Astrocyte (in vitro differentiated cells and primary cell): ENCODE measurements around the gene VCL. TPM values are rescaled to one million over a fixed set of nuclear protein-coding genes. Genes with fewer than 3 reads are reported as not detected.
A peak's percentile ranks its signal among the peaks of the same experiment; 100 is the strongest.

ENCODE experiments used
- DNase-seq: peaks from one replicate; pipeline ENCODE4 v3.0.0-alpha.2; 2010; ENCODE audit warnings: low read depth
- FAIRE-seq: peaks from 2 replicates; lab custom pipeline; 2011; peaks lifted over from hg19 to GRCh38; lab: Jason Lieb, UNC
- H2AFZ ChIP-seq: 2 replicates; pipeline ENCODE4 v1.6.0; 2012; ENCODE audit warnings: low read depth, low read length, inconsistent platforms
- H3K27ac ChIP-seq: 2 replicates; pipeline ENCODE4 v1.5.1; 2011; ENCODE audit warnings: low read depth, low read length, inconsistent platforms
- H3K27me3 ChIP-seq: 2 replicates; pipeline ENCODE4 v1.6.0; 2011; ENCODE audit warnings: low read length, inconsistent platforms; ENCODE audit not compliant: insufficient read depth
- H3K36me3 ChIP-seq: 2 replicates; pipeline ENCODE4 v1.5.1; 2011; ENCODE audit warnings: low read length, inconsistent platforms; ENCODE audit not compliant: insufficient read depth
- H3K4me1 ChIP-seq: 2 replicates; pipeline ENCODE4 v1.5.1; 2011; ENCODE audit warnings: low read length, inconsistent platforms; ENCODE audit not compliant: insufficient read depth
- H3K4me2 ChIP-seq: 2 replicates; pipeline ENCODE4 v1.6.0; 2012; ENCODE audit warnings: low read length, inconsistent platforms
- H3K4me3 ChIP-seq: 2 replicates; pipeline ENCODE4 v1.5.1; 2011; ENCODE audit warnings: low read depth, mild to moderate bottlenecking, low read length, inconsistent platforms; ENCODE audit not compliant: insufficient read depth
- H3K79me2 ChIP-seq: 2 replicates; pipeline ENCODE4 v1.6.0; 2012; ENCODE audit warnings: mild to moderate bottlenecking, low read length, inconsistent platforms; ENCODE audit not compliant: insufficient read depth
- H3K9ac ChIP-seq: 2 replicates; pipeline ENCODE4 v1.6.0; 2012; ENCODE audit warnings: mild to moderate bottlenecking, low read length, inconsistent platforms
- H3K9me3 ChIP-seq: 2 replicates; pipeline ENCODE4 v1.5.1; 2012; ENCODE audit warnings: low read depth, mild to moderate bottlenecking, low read length, inconsistent platforms; ENCODE audit not compliant: insufficient read depth
- H4K20me1 ChIP-seq: 2 replicates; pipeline ENCODE4 v1.6.0; 2012; ENCODE audit warnings: low read length, inconsistent platforms; ENCODE audit not compliant: insufficient read depth
- H3K27ac Mint-ChIP-seq: one replicate; pipeline ENCODE4 v1.8.0; 2021; ENCODE audit warnings: mild to moderate bottlenecking, mixed read lengths; ENCODE audit not compliant: unreplicated experiment
- H3K27me3 Mint-ChIP-seq: one replicate; pipeline ENCODE4 v1.8.0; 2021; ENCODE audit warnings: low read depth, mixed read lengths; ENCODE audit not compliant: unreplicated experiment
- H3K36me3 Mint-ChIP-seq: one replicate; pipeline ENCODE4 v1.8.0; 2021; ENCODE audit warnings: low read depth, mixed read lengths; ENCODE audit not compliant: unreplicated experiment
- H3K4me1 Mint-ChIP-seq: one replicate; pipeline ENCODE4 v1.8.0; 2021; ENCODE audit warnings: low read depth, mixed read lengths; ENCODE audit not compliant: unreplicated experiment
- H3K4me3 Mint-ChIP-seq: one replicate; pipeline ENCODE4 v1.8.0; 2021; ENCODE audit warnings: mild to moderate bottlenecking, moderate library complexity, mixed read lengths; ENCODE audit not compliant: unreplicated experiment
- H3K9me3 Mint-ChIP-seq: one replicate; pipeline ENCODE4 v1.8.0; 2021; ENCODE audit warnings: mild to moderate bottlenecking, mixed read lengths; ENCODE audit not compliant: unreplicated experiment
- CTCF ChIP-seq: IDR thresholded peaks from 2 replicates; pipeline ENCODE4 v1.5.1; 2011; ENCODE audit warnings: low read depth, mild to moderate bottlenecking, inconsistent platforms, low read length, moderate library complexity; ENCODE audit not compliant: insufficient read depth
- EZH2 ChIP-seq: IDR thresholded peaks from 2 replicates; pipeline ENCODE4 v1.6.1; 2012; ENCODE audit warnings: mild to moderate bottlenecking, low read length, inconsistent platforms; ENCODE audit not compliant: insufficient read depth
- total RNA-seq: library from RNA; stranded (reverse); gene quantifications from 2 replicates; pipeline ENCODE4 v1.2.1, GENCODE V29; 2021

VCL gene
- total RNA-seq, 1 donor from 2014 or later = 474 TPM

- DNase-seq (no peak), FAIRE-seq (no peak)
- no peak overlapping the region for H2AFZ ChIP-seq
- peaks cover 91% of the 10 kb centered on the region for H4K20me1 ChIP-seq
- no peak overlapping the region for H3K4me2 ChIP-seq
- peaks cover 21% of the 10 kb centered on the region for H3K36me3 ChIP-seq
- no peak for TF ChIP-seq CTCF
- no peak for TF ChIP-seq EZH2
- Mint-ChIP-seq H3K27ac (no peak overlapping the region), H3K27me3 (no peaks in the 10 kb centered on the region), H3K4me3 (no peak overlapping the region), H3K36me3 (peaks cover 16% of the 10 kb centered on the region), H3K4me1 (peaks cover 37% of the 10 kb centered on the region), H3K9me3 (no peaks in the 10 kb centered on the region)
- peaks cover 96% of the 10 kb centered on the region for H3K79me2 ChIP-seq
- peaks cover 16% of the 10 kb centered on the region for H3K4me1 ChIP-seq
- no peak overlapping the region for H3K4me3 ChIP-seq
- no peaks in the 10 kb centered on the region for H3K9me3 ChIP-seq
- H3K9ac ChIP-seq = no peak overlapping the region
- H3K27me3 ChIP-seq = no peaks in the 10 kb centered on the region
- no peak overlapping the region for H3K27ac ChIP-seq
Observed at GRCh38 chr10:74036474-74036873, 38.6 kb downstream of the VCL start.

- Histone ChIP-seq H3K4me2 (peak overlapping the region; percentile 13), H2AFZ (no peak overlapping the region), H3K9me3 (no peaks in the 10 kb centered on the region), H3K36me3 (peaks cover 29% of the 10 kb centered on the region), H4K20me1 (peaks cover 85% of the 10 kb centered on the region), H3K9ac (no peak overlapping the region), H3K27ac (peak overlapping the region; percentile 42), H3K4me1 (peaks cover 13% of the 10 kb centered on the region), H3K79me2 (peaks cover 97% of the 10 kb centered on the region), H3K4me3 (no peak overlapping the region), H3K27me3 (no peaks in the 10 kb centered on the region)
- Mint-ChIP-seq H3K4me3 (peak overlapping the region; percentile 2), H3K27ac (peak overlapping the region; percentile 71), H3K4me1 (peaks cover 20% of the 10 kb centered on the region), H3K9me3 (no peaks in the 10 kb centered on the region), H3K36me3 (peaks cover 14% of the 10 kb centered on the region), H3K27me3 (no peaks in the 10 kb centered on the region)
- DNase-seq (peak; percentile 58), FAIRE-seq (peak; percentile 20)
- TF ChIP-seq EZH2 (no peak), CTCF (no peak)
Observed at GRCh38 chr10:74039561-74040145, 41.7 kb downstream of the VCL start.
